Raji (cell line): ENCODE measurements around the gene HOXD10.

Experiments used
- POLR2A ChIP-seq: IDR thresholded peaks from 2 replicates; pipeline ENCODE4 v1.6.1; 2011; ENCODE audit warnings: low read depth, low read length, control low read depth; ENCODE audit not compliant: insufficient read depth

Gene HOXD10

DNA sequence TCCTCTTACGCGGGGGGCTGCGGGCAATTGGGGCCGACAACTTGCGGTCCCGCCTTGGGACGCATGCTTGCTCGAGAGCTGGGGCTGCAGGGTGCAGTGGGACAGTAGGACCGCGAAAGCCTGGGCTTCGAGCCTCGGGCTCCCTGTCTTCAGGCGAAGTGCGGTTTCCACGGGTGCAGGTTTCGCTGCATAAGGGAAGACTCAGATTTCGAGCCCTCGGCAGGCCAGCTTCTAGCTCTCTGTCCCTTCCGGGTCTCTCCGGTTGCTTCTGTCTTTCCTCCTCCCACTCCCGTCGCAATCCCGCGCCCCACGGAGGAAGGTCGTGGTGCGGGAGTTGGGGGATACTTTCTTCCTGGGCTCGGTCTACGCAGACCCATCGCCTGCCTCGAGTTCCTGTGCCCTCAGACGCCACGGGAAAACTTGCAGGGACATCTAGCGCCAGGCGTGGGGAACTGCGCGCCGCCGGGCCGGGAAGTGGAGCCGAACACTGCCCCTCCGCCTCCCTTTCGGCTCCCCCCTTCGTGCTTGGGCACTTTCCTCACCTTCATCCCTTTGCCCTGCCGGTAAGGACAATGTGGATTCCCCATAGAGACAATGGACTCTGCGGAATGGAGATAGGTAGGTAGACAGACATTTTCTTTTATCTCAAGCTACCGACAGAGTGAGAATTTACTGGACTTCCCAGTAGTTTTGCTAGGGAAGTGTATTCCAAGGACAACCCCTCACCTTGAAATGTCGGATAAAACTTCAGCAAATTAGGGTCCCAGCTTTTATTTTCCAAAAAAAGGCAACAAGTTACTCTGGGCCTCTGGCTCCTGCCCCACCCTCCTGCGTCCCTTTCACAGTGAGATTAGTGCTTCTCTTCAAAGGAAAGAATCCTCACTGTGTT lies 28.3 kb upstream of the HOXD10 start:
- TF ChIP-seq POLR2A, result no peak

DNA sequence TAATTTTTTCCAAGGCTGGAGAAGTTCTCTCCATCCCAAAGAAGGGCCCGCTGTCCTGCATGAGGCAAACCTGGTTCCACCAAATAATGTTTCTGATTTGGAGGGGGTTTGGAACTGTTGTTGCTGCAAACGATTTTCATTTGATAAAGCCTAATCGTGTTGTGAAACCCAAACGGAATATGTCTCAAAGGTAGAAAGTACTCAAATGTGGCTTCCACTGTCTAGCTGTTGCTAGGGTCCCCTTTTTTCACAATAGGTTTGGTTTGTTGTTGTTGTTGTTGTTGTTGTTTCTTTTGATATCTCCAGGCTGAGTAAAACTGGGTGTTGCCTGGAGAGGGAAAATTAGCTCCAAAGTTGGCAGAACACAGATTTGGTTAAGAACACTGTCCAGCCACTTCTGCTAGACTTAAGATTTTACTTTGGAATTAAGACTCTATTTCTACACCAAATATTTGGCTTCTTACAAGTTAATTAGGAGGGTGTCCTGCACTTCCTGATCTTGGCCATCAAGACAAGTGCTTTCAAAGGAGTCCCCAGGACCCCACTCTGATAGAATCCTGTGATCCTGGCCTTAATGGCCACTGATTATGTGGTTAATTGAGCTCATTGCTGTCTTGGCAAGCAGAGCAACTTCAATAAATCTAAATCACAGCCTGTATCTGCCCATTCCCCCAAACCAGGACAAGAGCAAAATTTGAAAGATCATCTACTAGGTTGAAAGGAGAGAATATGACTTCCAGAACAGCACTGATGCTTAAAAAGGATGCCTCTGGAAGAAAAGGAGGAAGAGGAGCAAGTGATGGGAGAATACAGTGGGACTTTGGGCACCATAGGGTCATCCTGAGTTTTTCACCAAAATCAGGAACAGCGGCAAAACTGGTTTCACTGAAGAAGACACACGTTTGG lies 27.4 kb upstream of the HOXD10 start:
- TF ChIP-seq POLR2A, result no peak

DNA sequence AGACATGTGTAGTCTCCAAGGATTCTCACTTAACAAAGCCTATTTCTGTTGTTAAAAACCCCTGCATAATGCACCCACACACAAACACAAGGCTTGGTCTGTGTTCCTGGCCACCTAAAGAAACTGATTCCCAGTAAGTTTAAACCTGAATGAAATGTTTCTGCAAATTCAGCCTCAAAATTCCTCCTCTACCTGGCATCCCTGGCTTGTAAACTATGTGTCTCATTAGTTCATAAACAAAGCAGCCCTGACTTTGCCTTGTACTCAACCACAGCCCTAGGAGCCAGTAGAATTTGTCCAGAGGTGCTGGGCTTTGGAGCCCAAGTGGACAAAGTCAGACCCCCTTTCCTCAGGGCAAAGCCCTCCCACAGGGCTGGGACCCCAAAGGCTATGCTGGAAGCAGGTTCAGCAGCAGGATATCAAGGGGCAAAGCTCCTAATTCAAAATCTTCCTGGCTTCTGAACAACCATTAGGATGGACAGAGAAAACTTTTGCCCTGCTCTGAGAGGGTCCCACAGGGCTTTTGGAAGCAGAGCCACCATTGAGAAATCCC lies 26.7 kb upstream of the HOXD10 start:
- no peak for TF ChIP-seq POLR2A

DNA sequence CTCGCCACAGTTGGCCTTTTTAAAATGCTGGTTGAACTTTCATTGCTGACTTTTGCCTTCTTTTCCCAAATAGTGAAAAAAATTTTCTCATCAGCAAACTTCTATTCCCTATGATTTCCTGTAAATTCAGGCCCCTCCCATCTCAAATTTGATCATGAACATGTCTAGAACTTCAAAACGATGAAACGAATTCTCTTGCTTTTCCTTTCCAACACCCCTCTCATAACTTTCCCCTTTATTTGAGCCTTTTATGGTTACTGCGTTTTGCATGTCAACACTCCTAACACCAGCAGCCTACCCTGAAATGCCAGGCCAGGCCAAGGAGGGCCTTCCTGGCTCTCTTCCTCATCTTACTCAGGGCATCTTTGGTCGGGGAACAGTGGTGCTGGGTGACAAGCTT lies 25.7 kb upstream of the HOXD10 start:
- no peak for TF ChIP-seq POLR2A

DNA sequence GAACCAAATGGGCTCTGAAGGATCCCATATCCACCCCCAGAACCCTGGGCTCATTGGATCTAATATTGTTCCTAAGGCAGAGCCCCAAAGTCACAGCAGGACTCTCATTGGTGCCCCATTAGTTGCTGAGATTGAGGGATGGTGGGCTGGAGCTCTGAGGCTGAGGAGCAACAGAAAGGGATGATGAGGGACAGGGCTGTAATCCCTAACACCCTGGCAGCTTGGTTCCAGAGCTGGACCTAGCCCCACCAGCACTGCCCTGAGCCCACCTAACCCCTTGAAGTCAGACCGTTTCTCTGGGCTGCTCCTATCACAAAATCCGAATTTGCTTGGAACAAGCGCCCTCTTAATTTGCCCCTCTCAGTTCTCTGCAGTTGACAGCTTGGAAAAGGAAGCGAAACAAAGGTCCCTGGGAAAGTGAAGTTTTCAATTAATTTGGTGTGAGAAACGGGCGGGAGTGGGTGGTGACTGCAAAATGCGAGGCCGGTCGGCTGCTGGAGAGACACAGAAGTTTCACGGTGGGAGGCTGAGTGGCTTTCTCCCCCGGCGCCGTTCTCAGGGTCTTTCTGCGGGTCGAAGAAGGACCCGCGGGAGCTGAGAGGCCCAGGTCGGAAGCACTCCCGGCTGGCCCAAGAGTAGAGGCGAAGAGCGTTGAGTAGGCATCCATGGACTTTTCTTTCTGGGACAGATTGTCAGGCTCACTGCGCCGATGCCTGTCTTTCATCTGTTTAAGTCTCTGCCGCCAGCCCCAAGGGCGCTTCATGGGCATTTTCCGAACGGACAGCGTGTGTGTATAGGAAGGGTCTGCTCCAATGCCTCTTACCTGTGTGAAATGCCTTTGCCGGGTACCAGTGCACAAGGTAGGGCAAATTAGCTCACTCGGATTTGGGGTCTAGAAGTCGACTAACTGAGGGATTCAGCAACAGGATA lies 25.0 kb upstream of the HOXD10 start:
- TF ChIP-seq POLR2A, result no peak

DNA sequence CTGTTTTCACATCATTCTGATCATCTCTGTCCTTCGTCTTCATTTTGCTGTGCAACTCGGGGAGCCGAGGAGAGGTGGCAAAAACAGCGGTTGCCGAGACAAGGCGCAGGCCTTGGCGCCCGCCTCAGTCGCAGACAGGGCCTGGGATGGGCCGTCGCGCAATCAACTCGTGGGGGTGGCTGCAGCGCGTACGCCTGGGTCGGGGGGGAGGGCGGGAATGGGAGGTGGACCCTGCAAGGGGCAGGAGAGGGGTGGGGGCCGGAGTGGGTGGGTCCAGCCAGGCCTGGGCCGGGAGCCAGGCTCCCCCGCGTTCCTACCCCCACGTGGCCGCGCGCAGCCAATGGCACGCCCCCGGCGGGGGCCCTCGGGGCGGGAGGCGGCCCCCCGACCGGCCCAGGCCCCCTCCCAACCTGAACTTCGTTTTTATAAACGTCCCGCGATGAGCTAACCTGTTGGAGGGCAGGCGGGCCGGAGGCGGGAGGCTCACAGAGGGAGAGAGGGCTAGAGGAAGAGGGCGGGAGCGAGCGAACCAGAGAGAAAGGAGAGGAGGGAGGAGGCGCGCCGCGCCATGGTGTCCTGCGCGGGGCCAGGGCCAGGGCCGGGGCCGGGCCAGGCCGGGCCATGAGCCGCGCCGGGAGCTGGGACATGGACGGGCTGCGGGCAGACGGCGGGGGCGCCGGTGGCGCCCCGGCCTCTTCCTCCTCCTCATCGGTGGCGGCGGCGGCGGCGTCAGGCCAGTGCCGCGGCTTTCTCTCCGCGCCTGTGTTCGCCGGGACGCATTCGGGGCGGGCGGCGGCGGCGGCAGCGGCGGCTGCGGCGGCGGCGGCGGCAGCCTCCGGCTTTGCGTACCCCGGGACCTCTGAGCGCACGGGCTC lies 24.1 kb upstream of the HOXD10 start, which contains the start of gene HOXD13:
Gene HOXD13 (plus strand): TSS at position 452 of the 875 bp plus-strand sequence. CDS start 170 bp downstream, at position 622.
- no peak for TF ChIP-seq POLR2A

DNA sequence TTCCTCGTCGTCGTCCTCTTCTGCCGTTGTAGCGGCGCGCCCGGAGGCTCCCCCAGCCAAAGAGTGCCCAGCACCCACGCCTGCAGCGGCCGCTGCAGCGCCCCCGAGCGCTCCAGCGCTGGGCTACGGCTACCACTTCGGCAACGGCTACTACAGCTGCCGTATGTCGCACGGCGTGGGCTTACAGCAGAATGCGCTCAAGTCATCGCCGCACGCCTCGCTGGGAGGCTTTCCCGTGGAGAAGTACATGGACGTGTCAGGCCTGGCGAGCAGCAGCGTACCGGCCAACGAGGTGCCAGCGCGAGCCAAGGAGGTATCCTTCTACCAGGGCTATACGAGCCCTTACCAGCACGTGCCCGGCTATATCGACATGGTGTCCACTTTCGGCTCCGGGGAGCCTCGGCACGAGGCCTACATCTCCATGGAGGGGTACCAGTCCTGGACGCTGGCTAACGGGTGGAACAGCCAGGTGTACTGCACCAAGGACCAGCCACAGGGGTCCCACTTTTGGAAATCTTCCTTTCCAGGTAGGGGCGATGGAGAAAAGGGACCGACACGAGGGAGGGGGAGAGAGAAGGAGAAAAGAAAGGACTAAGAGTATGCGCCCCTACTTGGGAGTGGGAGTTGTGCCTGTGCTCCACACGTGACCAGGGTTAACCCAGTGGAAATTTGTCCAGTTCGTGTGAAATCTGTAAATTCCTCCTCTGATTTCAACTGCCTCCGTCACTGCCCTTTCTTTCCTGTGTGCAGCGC lies 23.3 kb upstream of the HOXD10 start:
- no peak for TF ChIP-seq POLR2A

DNA sequence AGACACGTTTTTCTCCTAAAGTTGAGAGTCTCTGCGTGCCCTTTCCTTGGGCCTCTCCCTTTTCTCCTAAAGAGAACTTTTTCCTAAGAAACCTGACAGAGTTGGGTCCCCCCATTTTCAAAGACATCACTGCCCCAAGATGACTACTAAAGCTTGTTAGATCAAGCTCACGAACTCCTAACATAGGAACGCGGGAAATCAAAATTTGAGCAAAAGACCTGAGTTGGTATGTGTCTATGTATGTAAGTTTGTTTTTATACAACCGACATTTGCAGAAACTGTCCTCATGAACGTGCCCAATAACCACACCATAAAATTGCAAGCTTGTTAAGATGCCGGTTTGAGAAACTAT lies 22.7 kb upstream of the HOXD10 start:
- TF ChIP-seq POLR2A, result no peak

DNA sequence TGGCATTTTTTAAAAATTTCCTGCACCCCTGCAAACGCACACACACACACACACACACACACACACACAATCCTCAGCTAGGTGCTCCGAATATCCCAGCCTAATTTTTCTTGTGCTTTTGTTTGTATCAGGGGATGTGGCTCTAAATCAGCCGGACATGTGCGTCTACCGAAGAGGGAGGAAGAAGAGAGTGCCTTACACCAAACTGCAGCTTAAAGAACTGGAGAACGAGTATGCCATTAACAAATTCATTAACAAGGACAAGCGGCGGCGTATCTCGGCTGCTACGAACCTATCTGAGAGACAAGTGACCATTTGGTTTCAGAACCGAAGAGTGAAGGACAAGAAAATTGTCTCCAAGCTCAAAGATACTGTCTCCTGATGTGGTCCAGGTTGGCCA lies 22.2 kb upstream of the HOXD10 start:
- TF ChIP-seq POLR2A, result no peak

DNA sequence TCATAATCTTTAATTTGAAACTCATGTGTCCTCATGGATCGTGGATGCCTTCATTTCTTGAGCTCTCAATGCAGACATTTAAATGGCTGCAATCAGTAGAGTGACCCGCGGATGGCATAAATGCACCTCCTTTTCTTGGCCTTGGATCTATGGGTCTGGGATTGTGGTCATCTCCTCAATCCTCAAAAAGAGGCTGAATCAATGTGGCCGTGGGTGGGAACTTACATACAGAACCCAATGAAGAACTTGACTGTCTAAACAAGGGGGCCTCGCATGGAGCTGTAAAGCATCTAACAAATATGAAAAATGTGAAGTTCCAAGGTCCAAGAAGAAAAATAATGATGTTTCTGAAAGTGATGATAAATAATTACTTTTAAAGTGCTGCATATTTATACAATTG lies 21.2 kb upstream of the HOXD10 start:
- no peak for TF ChIP-seq POLR2A

DNA sequence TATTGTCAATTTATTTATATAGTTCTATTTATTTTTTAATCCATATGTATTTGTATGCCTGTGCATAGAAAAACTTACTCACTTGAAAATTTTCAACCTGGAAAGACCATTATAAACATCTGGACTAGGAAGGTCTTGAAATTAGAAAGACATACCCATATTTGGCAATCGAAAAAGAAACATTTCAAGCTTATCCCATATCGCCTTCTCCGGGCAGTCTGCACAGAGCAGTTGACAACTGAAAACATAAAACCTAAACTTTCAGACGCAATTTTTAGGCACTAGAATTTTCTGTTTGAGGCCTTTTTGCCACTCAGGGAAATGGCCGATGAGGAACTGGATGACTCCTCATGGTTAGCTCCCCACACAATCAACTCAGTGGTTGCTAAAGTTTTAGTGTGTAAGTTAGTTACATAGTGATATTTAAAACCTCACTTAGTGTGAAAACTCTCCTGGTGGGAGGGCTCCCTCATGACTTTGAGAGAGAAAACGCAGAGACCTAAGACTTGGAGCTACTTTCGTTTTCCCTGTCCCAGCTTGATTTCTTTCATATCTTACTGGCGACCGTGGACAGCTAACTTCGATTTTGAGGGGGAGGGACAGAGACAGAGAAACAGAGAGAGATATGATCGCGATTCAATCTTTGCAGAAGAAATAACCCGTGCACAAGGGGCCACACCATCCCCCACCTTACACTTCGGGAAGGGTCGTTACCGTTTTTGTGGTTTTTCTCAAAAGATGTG lies 20.2 kb upstream of the HOXD10 start:
- no peak for TF ChIP-seq POLR2A
